Astrocyte (in vitro differentiated cells and primary cell): ENCODE results near the gene JMJD8. TPM values are rescaled to one million over a fixed set of nuclear protein-coding genes. Genes with fewer than 3 reads are reported as not detected.

ENCODE experiments used
- DNase-seq: peaks from one replicate; pipeline ENCODE4 v3.0.0-alpha.2; 2010; ENCODE audit warnings: low read depth
- FAIRE-seq: peaks from 2 replicates; lab custom pipeline; 2011; peaks lifted over from hg19 to GRCh38; lab: Jason Lieb, UNC
- H2AFZ ChIP-seq: 2 replicates; pipeline ENCODE4 v1.6.0; 2012; ENCODE audit warnings: low read depth, low read length, inconsistent platforms
- H3K27ac ChIP-seq: 2 replicates; pipeline ENCODE4 v1.5.1; 2011; ENCODE audit warnings: low read depth, low read length, inconsistent platforms
- H3K27me3 ChIP-seq: 2 replicates; pipeline ENCODE4 v1.6.0; 2011; ENCODE audit warnings: low read length, inconsistent platforms; ENCODE audit not compliant: insufficient read depth
- H3K36me3 ChIP-seq: 2 replicates; pipeline ENCODE4 v1.5.1; 2011; ENCODE audit warnings: low read length, inconsistent platforms; ENCODE audit not compliant: insufficient read depth
- H3K4me1 ChIP-seq: 2 replicates; pipeline ENCODE4 v1.5.1; 2011; ENCODE audit warnings: low read length, inconsistent platforms; ENCODE audit not compliant: insufficient read depth
- H3K4me2 ChIP-seq: 2 replicates; pipeline ENCODE4 v1.6.0; 2012; ENCODE audit warnings: low read length, inconsistent platforms
- H3K4me3 ChIP-seq: 2 replicates; pipeline ENCODE4 v1.5.1; 2011; ENCODE audit warnings: low read depth, mild to moderate bottlenecking, low read length, inconsistent platforms; ENCODE audit not compliant: insufficient read depth
- H3K79me2 ChIP-seq: 2 replicates; pipeline ENCODE4 v1.6.0; 2012; ENCODE audit warnings: mild to moderate bottlenecking, low read length, inconsistent platforms; ENCODE audit not compliant: insufficient read depth
- H3K9ac ChIP-seq: 2 replicates; pipeline ENCODE4 v1.6.0; 2012; ENCODE audit warnings: mild to moderate bottlenecking, low read length, inconsistent platforms
- H3K9me3 ChIP-seq: 2 replicates; pipeline ENCODE4 v1.5.1; 2012; ENCODE audit warnings: low read depth, mild to moderate bottlenecking, low read length, inconsistent platforms; ENCODE audit not compliant: insufficient read depth
- H4K20me1 ChIP-seq: 2 replicates; pipeline ENCODE4 v1.6.0; 2012; ENCODE audit warnings: low read length, inconsistent platforms; ENCODE audit not compliant: insufficient read depth
- H3K27ac Mint-ChIP-seq: one replicate; pipeline ENCODE4 v1.8.0; 2021; ENCODE audit warnings: mild to moderate bottlenecking, mixed read lengths; ENCODE audit not compliant: unreplicated experiment
- H3K27me3 Mint-ChIP-seq: one replicate; pipeline ENCODE4 v1.8.0; 2021; ENCODE audit warnings: low read depth, mixed read lengths; ENCODE audit not compliant: unreplicated experiment
- H3K36me3 Mint-ChIP-seq: one replicate; pipeline ENCODE4 v1.8.0; 2021; ENCODE audit warnings: low read depth, mixed read lengths; ENCODE audit not compliant: unreplicated experiment
- H3K4me1 Mint-ChIP-seq: one replicate; pipeline ENCODE4 v1.8.0; 2021; ENCODE audit warnings: low read depth, mixed read lengths; ENCODE audit not compliant: unreplicated experiment
- H3K4me3 Mint-ChIP-seq: one replicate; pipeline ENCODE4 v1.8.0; 2021; ENCODE audit warnings: mild to moderate bottlenecking, moderate library complexity, mixed read lengths; ENCODE audit not compliant: unreplicated experiment
- H3K9me3 Mint-ChIP-seq: one replicate; pipeline ENCODE4 v1.8.0; 2021; ENCODE audit warnings: mild to moderate bottlenecking, mixed read lengths; ENCODE audit not compliant: unreplicated experiment
- EZH2 ChIP-seq: IDR thresholded peaks from 2 replicates; pipeline ENCODE4 v1.6.1; 2012; ENCODE audit warnings: mild to moderate bottlenecking, low read length, inconsistent platforms; ENCODE audit not compliant: insufficient read depth
- total RNA-seq: library from RNA; stranded (reverse); gene quantifications from 2 replicates; pipeline ENCODE4 v1.2.1, GENCODE V29; 2021
- TF ChIP-seq, protein P1 (sequence below): IDR thresholded peaks from 2 replicates; pipeline ENCODE4 v1.5.1; 2011; ENCODE audit warnings: low read depth, mild to moderate bottlenecking, inconsistent platforms, low read length, moderate library complexity; ENCODE audit not compliant: insufficient read depth

JMJD8 gene
- total RNA-seq, 1 donor from 2014 or later, result 26.8 TPM

DNA sequence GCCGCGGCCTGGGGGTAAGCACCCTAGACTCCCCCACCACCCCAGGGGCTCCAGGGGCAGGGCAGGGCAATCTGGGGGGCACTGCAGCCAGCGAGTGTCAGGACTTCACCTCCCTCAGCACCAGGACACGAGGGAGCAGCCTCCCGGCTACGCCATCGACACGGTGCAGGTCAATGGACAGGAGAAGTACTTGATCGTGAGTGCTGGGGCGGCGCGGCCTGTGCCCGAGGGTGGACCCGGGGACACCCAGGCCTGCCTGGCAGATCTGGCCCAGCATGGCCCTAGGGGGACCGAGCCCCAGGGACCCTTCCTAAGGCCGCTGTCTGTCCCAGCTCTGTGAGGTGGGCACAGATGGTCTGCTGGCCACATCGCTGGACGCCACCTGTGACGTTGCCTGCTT, 11.8 kb downstream of the JMJD8 start:
- H3K27me3 Mint-ChIP-seq, result no peaks in the 10 kb centered on the region
- H3K9ac ChIP-seq, result no peak overlapping the region
- H3K4me3 ChIP-seq, result no peak overlapping the region
- FAIRE-seq, result no peak
- peaks cover 2% of the 10 kb centered on the region for H3K4me1 Mint-ChIP-seq
- no peak overlapping the region for H3K4me2 ChIP-seq
- H3K36me3 ChIP-seq, result no peaks in the 10 kb centered on the region
- TF ChIP-seq, protein P1, sequence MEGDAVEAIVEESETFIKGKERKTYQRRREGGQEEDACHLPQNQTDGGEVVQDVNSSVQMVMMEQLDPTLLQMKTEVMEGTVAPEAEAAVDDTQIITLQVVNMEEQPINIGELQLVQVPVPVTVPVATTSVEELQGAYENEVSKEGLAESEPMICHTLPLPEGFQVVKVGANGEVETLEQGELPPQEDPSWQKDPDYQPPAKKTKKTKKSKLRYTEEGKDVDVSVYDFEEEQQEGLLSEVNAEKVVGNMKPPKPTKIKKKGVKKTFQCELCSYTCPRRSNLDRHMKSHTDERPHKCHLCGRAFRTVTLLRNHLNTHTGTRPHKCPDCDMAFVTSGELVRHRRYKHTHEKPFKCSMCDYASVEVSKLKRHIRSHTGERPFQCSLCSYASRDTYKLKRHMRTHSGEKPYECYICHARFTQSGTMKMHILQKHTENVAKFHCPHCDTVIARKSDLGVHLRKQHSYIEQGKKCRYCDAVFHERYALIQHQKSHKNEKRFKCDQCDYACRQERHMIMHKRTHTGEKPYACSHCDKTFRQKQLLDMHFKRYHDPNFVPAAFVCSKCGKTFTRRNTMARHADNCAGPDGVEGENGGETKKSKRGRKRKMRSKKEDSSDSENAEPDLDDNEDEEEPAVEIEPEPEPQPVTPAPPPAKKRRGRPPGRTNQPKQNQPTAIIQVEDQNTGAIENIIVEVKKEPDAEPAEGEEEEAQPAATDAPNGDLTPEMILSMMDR, result no peak
- no peak for TF ChIP-seq EZH2
- no peaks in the 10 kb centered on the region for H3K27me3 ChIP-seq
- no peak overlapping the region for H2AFZ ChIP-seq
- peaks cover 11% of the 10 kb centered on the region for H3K4me1 ChIP-seq
- no peaks in the 10 kb centered on the region for H3K9me3 Mint-ChIP-seq
- H3K36me3 Mint-ChIP-seq, result peaks cover 2% of the 10 kb centered on the region
- H3K4me3 Mint-ChIP-seq, result no peak overlapping the region
- no peaks in the 10 kb centered on the region for H3K9me3 ChIP-seq
- peaks cover 35% of the 10 kb centered on the region for H3K79me2 ChIP-seq
- peaks cover 59% of the 10 kb centered on the region for H4K20me1 ChIP-seq
- no peak overlapping the region for H3K27ac ChIP-seq
- no peak for DNase-seq
- no peak overlapping the region for H3K27ac Mint-ChIP-seq

DNA sequence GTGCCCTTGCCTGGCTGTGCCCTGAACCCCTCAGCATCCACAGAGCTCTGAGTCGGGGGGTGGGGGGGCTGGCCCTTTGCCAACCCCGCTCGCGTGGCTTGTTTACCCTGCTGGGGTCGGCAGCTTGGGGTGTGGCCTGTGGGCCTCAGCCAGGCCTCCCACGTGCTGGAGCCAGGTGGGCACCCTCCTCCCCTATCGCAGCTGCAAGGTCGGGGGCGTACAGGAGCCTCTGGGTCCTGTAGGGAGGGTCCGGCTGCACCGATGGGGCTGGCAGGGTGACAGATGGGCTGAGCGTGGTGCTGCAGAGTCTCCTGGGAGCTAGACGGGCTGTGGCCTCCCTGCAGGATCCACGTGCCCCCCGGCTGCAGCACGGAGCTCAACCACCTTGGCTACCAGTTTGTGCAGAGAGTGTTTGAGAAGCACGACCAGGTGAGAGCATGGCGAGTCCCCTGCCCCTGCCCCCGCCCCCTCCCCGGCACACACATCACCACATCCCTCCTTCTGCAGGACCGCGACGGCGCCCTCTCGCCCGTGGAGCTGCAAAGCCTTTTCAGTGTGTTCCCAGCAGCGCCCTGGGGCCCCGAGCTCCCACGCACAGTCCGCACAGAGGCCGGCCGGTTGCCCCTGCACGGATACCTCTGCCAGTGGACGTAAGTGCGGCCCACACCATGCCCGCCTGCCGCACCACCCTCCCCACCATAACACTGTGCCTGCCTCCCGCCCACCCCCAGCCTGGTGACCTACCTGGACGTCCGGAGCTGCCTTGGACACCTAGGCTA, 12.6 kb downstream of the JMJD8 start:
- H3K4me1 Mint-ChIP-seq, result peaks cover 2% of the 10 kb centered on the region
- H3K27me3 ChIP-seq, result no peaks in the 10 kb centered on the region
- no peak overlapping the region for H3K9ac ChIP-seq
- no peak overlapping the region for H3K27ac Mint-ChIP-seq
- no peaks in the 10 kb centered on the region for H3K36me3 Mint-ChIP-seq
- H3K79me2 ChIP-seq, result peaks cover 35% of the 10 kb centered on the region
- H3K27me3 Mint-ChIP-seq, result no peaks in the 10 kb centered on the region
- peaks cover 11% of the 10 kb centered on the region for H3K4me1 ChIP-seq
- H3K9me3 ChIP-seq, result no peaks in the 10 kb centered on the region
- no peak for DNase-seq
- H3K27ac ChIP-seq, result no peak overlapping the region
- H3K9me3 Mint-ChIP-seq, result no peaks in the 10 kb centered on the region
- no peak for TF ChIP-seq EZH2
- no peak overlapping the region for H3K4me3 Mint-ChIP-seq
- H3K4me3 ChIP-seq, result no peak overlapping the region
- H3K4me2 ChIP-seq, result no peak overlapping the region
- H2AFZ ChIP-seq, result no peak overlapping the region
- no peak for FAIRE-seq
- H3K36me3 ChIP-seq, result no peaks in the 10 kb centered on the region
- peaks cover 59% of the 10 kb centered on the region for H4K20me1 ChIP-seq

DNA sequence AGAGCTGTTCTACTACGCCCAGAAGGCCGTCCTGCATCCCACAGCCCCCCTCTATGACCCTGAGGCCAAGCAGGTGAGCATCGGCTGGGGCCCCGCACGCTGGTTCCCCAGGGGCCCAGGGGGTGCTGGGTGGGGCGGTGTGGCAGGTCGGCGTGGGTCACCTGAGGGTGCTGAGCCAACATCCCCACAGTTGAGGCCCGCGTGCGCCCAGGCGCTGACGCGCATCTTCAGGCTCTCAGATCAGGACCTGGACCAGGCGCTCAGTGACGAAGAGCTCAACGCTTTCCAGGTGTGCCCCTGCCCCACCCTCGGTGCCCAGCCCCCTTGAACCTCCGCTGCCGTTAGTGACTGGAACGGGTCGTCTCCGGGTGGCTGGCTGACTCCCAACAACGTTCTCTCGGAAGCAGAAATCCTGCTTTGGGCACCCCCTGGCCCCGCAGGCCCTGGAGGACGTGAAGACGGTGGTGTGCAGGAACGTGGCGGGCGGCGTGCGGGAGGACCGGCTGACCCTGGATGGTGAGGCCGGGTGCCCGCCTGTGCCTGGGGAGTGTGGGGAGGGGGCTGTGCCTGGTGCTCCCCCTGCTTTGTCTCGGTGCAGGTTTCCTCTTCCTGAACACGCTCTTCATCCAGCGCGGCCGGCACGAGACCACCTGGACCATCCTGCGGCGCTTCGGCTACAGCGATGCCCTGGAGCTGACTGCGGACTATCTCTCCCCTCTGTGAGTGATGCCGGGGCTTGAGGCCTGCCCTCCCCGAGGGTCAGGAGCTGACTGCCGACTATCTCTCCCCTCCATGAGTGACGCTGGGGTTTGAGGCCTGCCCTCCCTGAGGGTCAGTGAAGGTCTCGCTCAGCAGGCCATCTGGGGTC, 13.4 kb downstream of the JMJD8 start:
- H3K9me3 ChIP-seq, result no peaks in the 10 kb centered on the region
- no peaks in the 10 kb centered on the region for H3K36me3 ChIP-seq
- Mint-ChIP-seq H3K4me1 (peaks cover 2% of the 10 kb centered on the region), H3K36me3 (no peaks in the 10 kb centered on the region), H3K27ac (no peak overlapping the region), H3K4me3 (peak overlapping the region; percentile 66), H3K27me3 (no peaks in the 10 kb centered on the region), H3K9me3 (no peaks in the 10 kb centered on the region)
- no peaks in the 10 kb centered on the region for H3K27me3 ChIP-seq
- no peak for DNase-seq
- peaks cover 11% of the 10 kb centered on the region for H3K4me1 ChIP-seq
- no peak for FAIRE-seq
- H4K20me1 ChIP-seq, result peaks cover 54% of the 10 kb centered on the region
- no peak overlapping the region for H3K4me3 ChIP-seq
- H3K79me2 ChIP-seq, result peaks cover 35% of the 10 kb centered on the region
- H3K9ac ChIP-seq, result no peak overlapping the region
- H3K27ac ChIP-seq, result no peak overlapping the region
- H3K4me2 ChIP-seq, result no peak overlapping the region
- H2AFZ ChIP-seq, result no peak overlapping the region
- TF ChIP-seq, protein P1, result no peak
- TF ChIP-seq EZH2, result no peak
